Right cardiac atrium (tissue), 5 donors: ENCODE measurements around the gene GABRB2. TPM values are rescaled to one million over a fixed set of nuclear protein-coding genes. Genes with fewer than 3 reads are reported as not detected.
"Not testable (repeated sequence)": the region's sequence is repeated elsewhere in the genome, so short reads cannot be mapped to it uniquely, and the experiment has no call there.

ENCODE experiments used
- ATAC-seq, 2 donors: fragments of 200-7000 bp; cut with Tn5 transposase; one replicate each; pipeline versions ENCODE4 v1.8.0 to v1.9.1; 2020; ENCODE audit warnings: moderate library complexity in 2 of 2, mild to moderate bottlenecking in 1 of 2
- DNase-seq, 3 donors: peaks; one replicate each; pipeline ENCODE4 v3.0.0-alpha.2; 2020
- H3K27ac ChIP-seq: one replicate; pipeline ENCODE4 v1.5.1; 2013; ENCODE audit warnings: mild to moderate bottlenecking, low read length, control low read depth, moderate library complexity
- H3K27me3 ChIP-seq: one replicate; pipeline ENCODE4 v1.6.1; 2013; ENCODE audit not compliant: control insufficient read depth, insufficient read depth
- H3K4me1 ChIP-seq: one replicate; pipeline ENCODE4 v1.6.1; 2013; ENCODE audit warnings: low read length; ENCODE audit not compliant: control insufficient read depth, insufficient read depth
- H3K4me3 ChIP-seq: one replicate; pipeline ENCODE4 v1.5.1; 2013; ENCODE audit warnings: low read length, control low read depth
- H3K9me3 ChIP-seq: one replicate; pipeline ENCODE4 v1.6.1; 2013; ENCODE audit warnings: low read length; ENCODE audit not compliant: control insufficient read depth
- WGBS: extraction: QIAGEN DNeasy Blood & Tissue Kit; methylation state at CpG from one replicate; pipeline ENCODE4 v1.1.7; 2013; 5-methylcytosine and 5-hydroxymethylcytosine counted together
- intact Hi-C, 4 donors: fragments of 100-400 bp; cut with DNase I; formaldehyde crosslinking; loops; one replicate each; pipeline versions ENCODE4 v1.11.0 to v1.14.0; 2022 to 2023
- polyA plus RNA-seq: library from polyadenylated mRNA; stranded (reverse); fragments of 200-250 nt; gene quantifications from one replicate; pipeline ENCODE4 v1.2.3, GENCODE V29; 2013
- total RNA-seq, 4 donors: library from RNA; stranded (reverse); fragmentation: NEBNext Ultra II Directional; extraction: Animal tissue kit (Norgen Biotek cat#: 25700); gene quantifications; one replicate each; pipeline ENCODE4 v1.2.1, GENCODE V29; 2021
- donor health status: healthy with polysubstance abuse.
- donor health status: DM: no; HTN: yes; CAD: no.
- donor health status: DM: no; HTN: no; CAD: no.
- donor health status: DM: no; HTN: yes; CAD: no; lungs with severe emphysema.
- donor health status: DM: yes; HTN: yes; CAD: no.

Gene GABRB2
- total and polyA plus RNA-seq, 5 donors: 0.02 to 0.53 (median 0.11) TPM

DNA sequence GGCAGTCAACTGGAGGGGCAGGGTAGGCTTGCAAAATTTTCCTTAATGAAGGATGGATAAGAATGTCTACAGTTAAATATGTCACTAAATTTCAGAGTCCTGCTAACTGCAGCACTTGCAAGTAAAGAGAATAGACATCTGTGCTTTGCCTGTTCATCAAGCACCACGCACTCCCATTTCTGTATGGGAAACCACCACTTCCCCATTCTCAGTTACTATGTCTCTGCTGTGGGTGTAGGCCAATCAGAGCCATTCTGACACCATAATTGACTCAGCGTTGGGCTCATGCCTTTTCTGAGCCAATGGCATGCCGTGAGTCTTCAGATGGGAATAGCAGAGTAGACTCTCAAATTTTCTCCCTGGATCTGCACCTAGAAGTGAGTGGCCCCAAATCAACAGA is 247.5 kb downstream of the GABRB2 start:
- ATAC-seq: no peak
- intact Hi-C loops: no loop called here
- 89% methylated on average over 3 of the region's 3 CpGs for WGBS

DNA sequence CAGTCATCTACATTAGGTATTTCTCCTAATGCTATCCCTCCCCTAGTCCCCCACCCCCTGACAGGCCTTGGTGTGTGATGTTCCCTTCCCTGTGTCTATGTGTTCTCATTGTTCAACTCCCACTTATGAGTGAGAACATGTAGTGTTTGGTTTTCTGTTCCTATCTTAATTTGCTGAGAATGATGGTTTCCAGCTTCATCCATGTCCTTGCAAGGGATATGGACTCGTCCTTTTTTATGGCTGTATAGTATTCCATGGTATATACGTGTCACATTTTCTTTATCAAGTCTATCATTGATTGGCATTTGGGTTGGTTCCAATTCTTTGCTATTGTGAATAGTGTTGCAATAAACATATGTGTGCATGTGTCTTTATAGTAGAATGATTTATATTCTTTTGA is 249.1 kb downstream of the GABRB2 start:
- intact Hi-C loops, ATAC-seq, H3K27ac ChIP-seq, H3K27me3 ChIP-seq, H3K9me3 ChIP-seq, DNase-seq, H3K4me1 ChIP-seq, H3K4me3 ChIP-seq: not testable (repeated sequence)
- 89% methylated on average over 2 of the region's 2 CpGs for WGBS

More for the DNA sequence above, 247.5 kb downstream of the GABRB2 start:
- H3K4me1 ChIP-seq: no peaks in the 10 kb centered on the region
- DNase-seq: no peak
- no peak overlapping the region for H3K4me3 ChIP-seq
- no peaks in the 10 kb centered on the region for H3K9me3 ChIP-seq
- no peaks in the 10 kb centered on the region for H3K27me3 ChIP-seq
- no peak overlapping the region for H3K27ac ChIP-seq

DNA sequence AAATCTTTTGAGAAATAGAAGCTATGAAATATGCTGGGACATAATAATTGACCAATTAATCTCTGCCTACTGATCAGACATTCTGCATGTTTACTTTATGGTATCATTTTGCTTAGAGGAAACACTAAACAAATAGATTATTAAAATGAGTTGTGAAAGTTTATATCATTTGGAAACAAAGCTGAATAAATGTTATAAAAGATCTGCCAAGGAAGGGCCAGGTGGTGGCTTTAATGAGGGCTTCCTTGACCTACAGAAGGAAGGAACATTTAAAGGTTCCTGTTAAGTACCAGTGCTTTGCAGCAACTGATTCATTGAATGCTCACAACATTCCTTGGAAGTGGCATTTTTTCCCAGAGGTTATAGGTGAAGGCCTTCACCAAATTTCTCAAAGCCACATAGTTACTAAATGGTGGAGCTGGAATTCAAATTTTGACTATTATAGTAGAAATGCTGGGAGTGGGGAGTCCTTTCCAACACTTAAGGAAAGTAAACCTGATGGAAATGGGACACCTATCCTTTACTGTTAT is 250.7 kb downstream of the GABRB2 start:
- no peaks in the 10 kb centered on the region for H3K4me1 ChIP-seq
- H3K4me3 ChIP-seq: no peak overlapping the region
- ATAC-seq: no peak
- DNase-seq: no peak
- intact Hi-C loops: no loop called here
- H3K27me3 ChIP-seq: no peaks in the 10 kb centered on the region
- no peaks in the 10 kb centered on the region for H3K9me3 ChIP-seq
- H3K27ac ChIP-seq: no peak overlapping the region

DNA sequence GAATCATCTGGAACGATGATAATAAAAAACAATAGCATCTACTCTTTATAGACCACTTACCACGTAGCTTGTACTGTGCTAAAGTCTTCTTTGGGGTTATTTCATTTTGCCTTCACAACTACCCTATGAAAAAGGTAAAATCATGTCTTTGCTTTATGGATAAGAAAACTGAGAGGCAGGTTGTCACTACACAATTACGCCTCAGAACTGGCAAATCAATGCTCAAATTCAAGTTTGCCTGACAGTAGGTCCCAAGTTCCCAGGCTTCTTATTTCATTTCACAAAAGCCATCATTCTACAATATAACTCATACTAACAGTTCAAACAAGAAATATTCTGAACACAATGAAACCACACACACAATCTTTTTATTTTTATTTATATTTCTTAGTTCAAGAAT is 258.5 kb downstream of the GABRB2 start:
- intact Hi-C loops: no loop called here
- no peak overlapping the region for H3K27ac ChIP-seq
- no peaks in the 10 kb centered on the region for H3K4me1 ChIP-seq
- H3K27me3 ChIP-seq: no peaks in the 10 kb centered on the region
- ATAC-seq (no peak), DNase-seq (no peak)
- H3K4me3 ChIP-seq: no peak overlapping the region
- no peaks in the 10 kb centered on the region for H3K9me3 ChIP-seq
- 93% methylated on average over 3 of the region's 3 CpGs for WGBS

DNA sequence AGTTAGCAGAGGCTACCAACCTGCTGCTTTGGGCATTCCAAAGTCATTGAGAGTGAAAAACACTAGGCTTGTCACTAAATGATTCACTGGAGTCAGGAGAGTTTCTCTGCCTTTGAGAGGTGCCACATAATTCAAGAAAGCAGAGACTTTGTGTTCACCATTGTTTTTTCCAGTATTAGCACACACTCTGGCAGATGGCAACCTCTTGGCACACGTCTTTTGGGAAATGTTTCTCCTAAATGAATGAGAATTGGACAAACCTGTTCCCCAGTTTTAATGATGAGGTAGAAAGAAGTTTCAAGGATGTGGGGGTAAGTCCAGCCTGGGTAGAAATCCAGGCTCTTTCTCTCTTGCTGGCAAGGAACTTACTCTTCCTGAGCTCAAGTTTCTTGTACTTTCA is 259.1 kb downstream of the GABRB2 start:
- Histone ChIP-seq H3K27me3 (no peaks in the 10 kb centered on the region), H3K4me3 (no peak overlapping the region), H3K9me3 (no peaks in the 10 kb centered on the region), H3K27ac (no peak overlapping the region), H3K4me1 (no peaks in the 10 kb centered on the region)
- ATAC-seq: no peak
- intact Hi-C loops: no loop called here
- WGBS: 59% methylated on average over 1 of the region's 1 CpG
- no peak for DNase-seq

DNA sequence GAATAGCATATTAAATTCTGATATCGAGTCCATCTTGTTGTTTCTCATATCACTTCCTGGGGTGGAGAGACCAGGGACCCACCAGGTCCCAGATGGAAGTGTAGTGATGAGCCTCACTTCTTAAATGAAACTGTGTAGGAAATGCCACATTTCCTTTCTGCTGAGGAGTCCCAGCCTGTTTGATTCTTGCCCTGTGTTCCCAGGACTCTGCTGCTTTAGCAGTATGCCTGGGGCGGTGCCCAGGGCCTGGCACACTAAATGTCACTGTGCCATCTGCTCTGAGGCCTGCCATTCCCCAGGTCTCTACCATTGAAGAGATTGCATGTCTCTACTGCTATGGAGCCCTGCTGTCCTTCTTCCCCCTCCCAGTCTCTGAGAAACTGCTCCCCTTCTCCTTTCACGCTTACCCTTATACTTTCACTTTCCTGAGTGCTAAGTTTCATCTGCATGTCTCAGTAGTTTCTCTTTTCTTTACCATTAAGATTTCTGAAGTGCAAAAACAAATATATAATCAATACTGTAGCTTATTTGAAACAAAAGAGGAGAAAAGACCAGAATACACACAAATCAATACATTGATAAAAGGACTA is 260.4 kb downstream of the GABRB2 start:
- 79% methylated on average over 3 of the region's 3 CpGs for WGBS
- no peaks in the 10 kb centered on the region for H3K27me3 ChIP-seq
- no peak for DNase-seq
- no peak overlapping the region for H3K27ac ChIP-seq
- H3K4me3 ChIP-seq: no peak overlapping the region
- H3K4me1 ChIP-seq: no peaks in the 10 kb centered on the region
- no peaks in the 10 kb centered on the region for H3K9me3 ChIP-seq
- intact Hi-C loops: no loop called here
- no peak for ATAC-seq

DNA sequence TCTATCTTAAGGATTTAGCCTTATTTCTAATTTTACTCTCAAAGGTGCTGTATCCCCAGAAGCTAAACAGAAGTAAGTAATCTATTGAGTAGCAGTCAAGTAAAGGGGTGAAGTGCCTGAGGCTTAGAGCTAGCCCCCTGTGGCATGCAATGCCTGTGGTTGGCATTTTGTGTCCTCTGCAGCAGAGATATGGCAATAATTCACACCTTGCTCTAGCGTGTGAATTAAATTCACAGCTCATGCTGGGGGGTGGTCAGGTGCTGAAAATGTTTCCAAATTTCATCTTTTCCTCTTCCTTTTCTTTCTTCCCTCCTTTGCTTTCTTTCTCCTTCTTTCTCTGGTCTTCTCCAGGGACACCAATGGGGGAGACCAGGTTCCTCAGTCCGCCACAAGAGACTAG is 262.1 kb downstream of the GABRB2 start:
- Histone ChIP-seq H3K4me3 (no peak overlapping the region), H3K4me1 (no peaks in the 10 kb centered on the region), H3K9me3 (no peaks in the 10 kb centered on the region), H3K27ac (no peak overlapping the region), H3K27me3 (no peaks in the 10 kb centered on the region)
- WGBS: 78% methylated on average over 2 of the region's 2 CpGs
- DNase-seq: no peak
- no peak for ATAC-seq
- intact Hi-C loops: no loop called here

DNA sequence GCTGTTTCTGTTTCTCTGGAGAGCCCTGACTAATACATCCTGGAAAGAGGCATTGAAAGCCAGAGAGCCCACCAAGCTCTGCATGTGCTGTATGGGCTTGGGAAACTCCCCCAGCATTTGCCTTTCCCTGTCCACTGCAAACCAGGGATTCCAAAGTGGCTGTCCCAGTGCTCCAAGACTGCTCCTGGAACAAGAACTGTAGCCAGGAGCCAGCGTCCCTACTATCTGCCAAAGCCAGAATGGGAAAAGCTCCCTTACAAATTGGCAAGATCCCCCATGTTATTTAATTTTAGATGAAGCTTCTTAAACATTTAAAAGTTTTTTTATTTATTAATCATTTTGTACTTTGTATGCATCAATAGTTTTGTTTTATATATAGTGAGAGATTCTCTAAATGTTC is 263.2 kb downstream of the GABRB2 start:
- Histone ChIP-seq H3K27me3 (no peaks in the 10 kb centered on the region), H3K4me1 (no peaks in the 10 kb centered on the region), H3K27ac (no peak overlapping the region), H3K4me3 (no peak overlapping the region), H3K9me3 (no peaks in the 10 kb centered on the region)
- intact Hi-C loops: no loop called here
- no peak for ATAC-seq
- WGBS: 47% methylated on average over 1 of the region's 1 CpG
- DNase-seq: peak in 1 of 3 donors; percentile 43

DNA sequence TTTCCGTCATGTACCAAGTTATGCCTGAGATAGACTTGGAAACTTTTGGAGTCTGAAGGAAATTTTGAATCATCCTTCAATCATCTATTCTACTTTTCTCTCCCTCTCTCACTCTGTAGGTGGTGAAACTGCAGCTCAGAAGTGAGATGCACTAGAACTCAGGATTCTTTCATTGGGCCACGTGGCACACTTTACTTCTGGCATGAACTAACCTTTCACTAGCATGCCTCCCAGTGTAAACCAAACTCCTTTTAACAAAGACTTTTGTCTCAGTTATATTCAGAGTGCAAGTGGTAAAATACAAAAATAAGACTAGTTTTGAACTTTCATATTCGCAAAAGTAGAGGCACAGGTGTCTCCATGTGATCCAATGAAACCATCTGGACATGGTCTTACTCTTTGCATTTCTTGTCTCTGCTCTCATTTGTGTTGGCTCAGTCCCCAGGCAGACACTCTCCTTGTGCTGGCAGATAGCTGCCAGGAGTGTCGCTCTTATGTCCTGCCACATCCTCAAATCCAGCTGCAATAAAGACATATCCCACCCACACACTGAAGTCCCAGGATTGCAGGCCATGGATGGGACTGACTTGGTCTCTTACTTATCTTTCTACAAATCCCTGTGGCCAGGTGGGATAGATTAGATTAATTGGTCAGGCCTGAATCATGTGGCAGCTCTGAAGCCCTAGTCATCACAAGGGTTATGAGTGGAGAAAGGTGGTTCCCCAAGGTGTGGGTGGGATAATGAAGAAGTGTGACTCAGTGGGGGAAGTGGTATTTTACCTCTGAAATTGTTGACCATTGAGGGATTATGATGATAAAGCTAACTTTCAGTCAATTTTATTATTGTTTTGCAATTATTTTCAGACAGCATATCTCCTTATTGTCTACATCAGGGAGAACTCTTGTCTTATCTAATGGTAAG is 267.5 kb downstream of the GABRB2 start:
- H3K4me1 ChIP-seq: no peaks in the 10 kb centered on the region
- ATAC-seq (no peak), DNase-seq (no peak)
- H3K27ac ChIP-seq: no peak overlapping the region
- H3K27me3 ChIP-seq: no peaks in the 10 kb centered on the region
- intact Hi-C loops: no loop called here
- no peaks in the 10 kb centered on the region for H3K9me3 ChIP-seq
- no peak overlapping the region for H3K4me3 ChIP-seq
- WGBS: 73% methylated on average over 4 of the region's 4 CpGs

DNA sequence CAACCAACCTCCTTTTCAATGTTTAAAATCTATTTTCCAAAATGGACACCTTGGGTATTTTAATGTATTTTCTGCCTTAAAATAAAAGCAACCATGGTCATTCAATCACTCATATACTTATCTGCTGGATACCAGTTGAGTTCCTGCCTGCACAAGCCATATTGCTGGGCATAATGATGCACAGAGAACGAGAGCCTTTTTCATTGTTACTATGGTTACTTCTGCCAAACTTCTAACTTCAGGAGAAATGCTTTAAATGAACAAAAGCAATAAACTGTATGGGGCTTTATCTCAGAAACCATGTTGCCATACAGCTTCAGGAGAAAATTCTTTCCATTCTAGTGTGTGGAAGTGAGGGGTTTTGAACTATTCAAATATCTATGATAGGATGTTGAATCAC is 269.5 kb downstream of the GABRB2 start:
- WGBS: 63% methylated on average over 1 of the region's 1 CpG
- H3K27me3 ChIP-seq: no peaks in the 10 kb centered on the region
- H3K4me3 ChIP-seq: no peak overlapping the region
- H3K27ac ChIP-seq: no peak overlapping the region
- DNase-seq (no peak), ATAC-seq (no peak)
- H3K9me3 ChIP-seq: no peaks in the 10 kb centered on the region
- intact Hi-C loops: no loop called here
- H3K4me1 ChIP-seq: no peaks in the 10 kb centered on the region

DNA sequence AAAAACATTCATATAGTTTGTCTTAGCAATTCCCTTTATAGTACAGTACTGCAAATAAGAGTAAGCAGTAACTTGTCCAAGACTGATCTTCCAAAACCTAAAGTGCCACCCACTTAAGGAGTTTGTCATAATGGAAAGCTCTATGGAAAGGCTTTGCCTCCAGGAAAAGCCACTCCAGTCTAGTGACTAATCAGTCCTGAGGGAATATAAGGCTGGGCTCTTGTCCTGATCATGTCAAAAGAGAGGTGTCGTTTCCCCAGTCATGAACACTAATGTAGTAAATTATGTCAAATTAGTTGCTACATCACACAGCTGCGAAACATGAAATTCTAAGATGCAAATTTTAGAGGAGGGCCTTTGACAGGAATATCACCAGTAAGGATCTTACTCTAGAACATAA is 271.6 kb downstream of the GABRB2 start:
- intact Hi-C loops: no loop called here
- no peak for DNase-seq
- no peak for ATAC-seq
- Histone ChIP-seq H3K4me3 (no peak overlapping the region), H3K27ac (no peak overlapping the region), H3K4me1 (no peaks in the 10 kb centered on the region), H3K9me3 (no peaks in the 10 kb centered on the region), H3K27me3 (no peaks in the 10 kb centered on the region)
- 56% methylated on average over 2 of the region's 2 CpGs for WGBS
